ENCODE data around the gene ZFAND5. TPM values are rescaled to one million over a fixed set of nuclear protein-coding genes. Genes with fewer than 3 reads are reported as not detected.
A peak's percentile ranks its signal among the peaks of the same experiment; 100 is the strongest.

ZFAND5 gene
- total and polyA plus RNA-seq, 2 of the 13 experiments (the other 11 are each of a cell fraction or from before 2014, with no cell fraction given): 53.4 to 60.2 TPM

GRCh38 chr9:72352911-72353388 lies 12.1 kb downstream of the ZFAND5 start:
- no peak overlapping the region for H2AFZ ChIP-seq (ENCODE audit: low read length)
- no peaks in the 10 kb centered on the region for H3K27me3 ChIP-seq (ENCODE audit: control insufficient read depth in 1 of 2, insufficient read depth in 2 of 2, low read length in 2 of 2)
- CTCF ChIA-PET (ENCODE audit: low intra/inter-chr PET ratio, low total read pairs): no interaction called here
- in situ Hi-C loops (cut with HindIII; ENCODE audit: extremely low pct_ligation_motif_present, low pct_unique_long_range_greater_than_20kb) (no loop called here), intact Hi-C loops (cut with micrococcal nuclease; ENCODE audit: unreplicated experiment) (loop anchor here (10.0 kb wide), 1 partner anchor 472 kb away; no protein-coding TSS in a partner anchor)
- no peak overlapping the region for H3K9ac ChIP-seq (ENCODE audit: insufficient read depth, low read depth, low read length)
- peak; percentile 17 for ATAC-seq
- DNase-seq (ENCODE audit: low spot score): no peak
- POLR2A ChIA-PET: interaction anchor here (1.9 to 2.7 kb wide), 2 partner anchors 9 to 13 kb away, joined by 6 to 11 read pairs; no protein-coding TSS in a partner anchor
- H3K4me2 ChIP-seq (ENCODE audit: low read depth, low read length): no peak overlapping the region
- no peak overlapping the region for H3K27ac ChIP-seq (ENCODE audit: extremely low read length, insufficient read depth, low read length)
- H3K4me1 ChIP-seq (ENCODE audit: insufficient read depth, low read length): peaks cover 31% of the 10 kb centered on the region
- peaks cover 7% of the 10 kb centered on the region for H3K79me2 ChIP-seq (ENCODE audit: insufficient read depth, low read length)
- no peaks in the 10 kb centered on the region for H3K9me3 ChIP-seq (ENCODE audit: low read length)
- peaks cover 9 to 35% of the 10 kb centered on the region in 2 experiments; a peak in 4 of 5 replicates for H3K36me3 ChIP-seq (replicated peaks in 1 of 2; ENCODE audit: control insufficient read depth in 1 of 2, insufficient read depth in 2 of 2, low read length in 2 of 2)
- FAIRE-seq: no peak
- 59% methylated on average over 2 of the region's 2 CpGs for WGBS (ENCODE audit: low lambda C conversion rate)
- peaks cover 21% of the 10 kb centered on the region for H4K20me1 ChIP-seq (ENCODE audit: insufficient read depth, low read length)
- no peak overlapping the region for H3K4me3 ChIP-seq (replicated peaks in 1 of 3; ENCODE audit: insufficient read depth in 1 of 3, low read depth in 2 of 3, low read length in 3 of 3)
- TF ChIP-seq ZNF615 (CRISPR knock-in tag; IDR thresholded peaks at IDR 0.05; ENCODE audit: borderline replicate concordance) (no peak), POLR2G (IDR thresholded peaks at IDR 0.05; ENCODE audit: low read depth, low read length) (peak; percentile 62)
- no TSS peak for BruUV-seq (replicated peaks)

- ATAC-seq (peak; percentile 41), DNase-seq (ENCODE audit: low spot score) (no peak), FAIRE-seq (no peak)
- Histone ChIP-seq H3K4me2 (ENCODE audit: low read depth, low read length) (no peak overlapping the region), H4K20me1 (ENCODE audit: insufficient read depth, low read length) (peaks cover 14% of the 10 kb centered on the region), H3K4me3 (replicated peaks in 1 of 3; ENCODE audit: insufficient read depth in 1 of 3, low read depth in 2 of 3, low read length in 3 of 3) (no peak overlapping the region), H3K27ac (ENCODE audit: extremely low read length, insufficient read depth, low read length) (no peak overlapping the region), H2AFZ (ENCODE audit: low read length) (no peak overlapping the region), H3K4me1 (ENCODE audit: insufficient read depth, low read length) (peaks cover 29% of the 10 kb centered on the region), H3K9me3 (ENCODE audit: low read length) (no peaks in the 10 kb centered on the region), H3K27me3 (ENCODE audit: control insufficient read depth in 1 of 2, insufficient read depth in 2 of 2, low read length in 2 of 2) (no peaks in the 10 kb centered on the region), H3K36me3 (replicated peaks in 1 of 2; ENCODE audit: control insufficient read depth in 1 of 2, insufficient read depth in 2 of 2, low read length in 2 of 2) (peaks cover 8 to 24% of the 10 kb centered on the region in 2 experiments; a peak in 3 of 5 replicates), H3K9ac (ENCODE audit: insufficient read depth, low read depth, low read length) (no peak overlapping the region), H3K79me2 (ENCODE audit: insufficient read depth, low read length) (no peaks in the 10 kb centered on the region)
- no TSS peak for BruUV-seq (replicated peaks)
- CTCF ChIA-PET (ENCODE audit: low intra/inter-chr PET ratio, low total read pairs): no interaction called here
- WGBS (ENCODE audit: low lambda C conversion rate): 92% methylated on average over 15 of the region's 15 CpGs
- in situ Hi-C loops (cut with HindIII; ENCODE audit: extremely low pct_ligation_motif_present, low pct_unique_long_range_greater_than_20kb): no loop called here
- TF ChIP-seq POLR2G (IDR thresholded peaks at IDR 0.05; ENCODE audit: low read depth, low read length) (peak; percentile 32; the same call in 1 of the 2 replicates), SOX6 (IDR thresholded peaks at IDR 0.05) (no peak), SOX6 (CRISPR knock-in tag; IDR thresholded peaks at IDR 0.05) (no peak)
- POLR2A ChIA-PET: interaction anchor here (1.9 to 2.7 kb wide), 2 partner anchors 11 to 14 kb away, joined by 6 to 11 read pairs; no protein-coding TSS in a partner anchor
- intact Hi-C loops (cut with micrococcal nuclease; ENCODE audit: unreplicated experiment): loop anchor here (10.0 kb wide), 1 partner anchor 473 kb away; no protein-coding TSS in a partner anchor
Measured at GRCh38 chr9:72351538-72352453, 13.2 kb downstream of the ZFAND5 start.

All from HepG2 (cell line).